ENCODE measurements around the gene EPHA2.

DNA sequence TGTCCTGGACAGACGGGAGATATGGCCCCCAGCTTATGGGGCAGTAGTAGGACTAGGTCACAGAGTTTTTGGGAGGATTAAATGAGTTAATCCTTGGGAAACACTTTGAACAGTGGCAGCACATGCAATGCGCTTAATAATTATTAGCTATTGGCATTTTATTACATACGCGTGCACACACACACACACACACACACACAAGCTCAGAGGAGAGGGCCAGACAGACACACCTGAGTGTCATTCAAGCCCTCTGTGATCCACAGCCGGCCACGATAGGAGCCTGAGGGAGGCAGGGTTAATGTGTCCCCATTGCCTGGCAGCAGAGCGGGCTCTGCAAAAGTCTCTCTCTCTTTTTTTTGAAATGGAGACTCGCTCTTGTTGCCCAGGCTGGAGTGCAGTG, 37.9 kb downstream of the EPHA2 start:
- TF ChIP-seq, protein P1, sequence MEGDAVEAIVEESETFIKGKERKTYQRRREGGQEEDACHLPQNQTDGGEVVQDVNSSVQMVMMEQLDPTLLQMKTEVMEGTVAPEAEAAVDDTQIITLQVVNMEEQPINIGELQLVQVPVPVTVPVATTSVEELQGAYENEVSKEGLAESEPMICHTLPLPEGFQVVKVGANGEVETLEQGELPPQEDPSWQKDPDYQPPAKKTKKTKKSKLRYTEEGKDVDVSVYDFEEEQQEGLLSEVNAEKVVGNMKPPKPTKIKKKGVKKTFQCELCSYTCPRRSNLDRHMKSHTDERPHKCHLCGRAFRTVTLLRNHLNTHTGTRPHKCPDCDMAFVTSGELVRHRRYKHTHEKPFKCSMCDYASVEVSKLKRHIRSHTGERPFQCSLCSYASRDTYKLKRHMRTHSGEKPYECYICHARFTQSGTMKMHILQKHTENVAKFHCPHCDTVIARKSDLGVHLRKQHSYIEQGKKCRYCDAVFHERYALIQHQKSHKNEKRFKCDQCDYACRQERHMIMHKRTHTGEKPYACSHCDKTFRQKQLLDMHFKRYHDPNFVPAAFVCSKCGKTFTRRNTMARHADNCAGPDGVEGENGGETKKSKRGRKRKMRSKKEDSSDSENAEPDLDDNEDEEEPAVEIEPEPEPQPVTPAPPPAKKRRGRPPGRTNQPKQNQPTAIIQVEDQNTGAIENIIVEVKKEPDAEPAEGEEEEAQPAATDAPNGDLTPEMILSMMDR (IDR thresholded peaks at IDR 0.05; ENCODE audit: low read depth, low read length): no peak
- no peak for TF ChIP-seq POLR2A (IDR thresholded peaks at IDR 0.05; ENCODE audit: extremely low read depth, insufficient read length)
